Transverse colon (tissue), 4 donors: ENCODE data around the gene GMPR2. TPM values are rescaled to one million over a fixed set of nuclear protein-coding genes. Genes with fewer than 3 reads are reported as not detected.

Experiments
- DNase-seq: peaks from one replicate; pipeline ENCODE4 v3.0.0-alpha.2; 2019
- H3K27ac ChIP-seq, 4 donors: fragments of 200-600 bp; sonication (generic); 2 replicates each; pipeline ENCODE4 v1.5.1; 2016 to 2018; ENCODE audit warnings: inconsistent platforms in 4 of 4
- H3K27me3 ChIP-seq: fragments of 200-600 bp; sonication (generic); 2 replicates; pipeline ENCODE4 v1.5.1; 2017; ENCODE audit warnings: inconsistent platforms
- H3K36me3 ChIP-seq, 4 donors: fragments of 200-600 bp; sonication (generic); 2 replicates each; pipeline ENCODE4 v1.5.1; 2017 to 2019; ENCODE audit warnings: inconsistent platforms in 4 of 4
- H3K4me1 ChIP-seq, 4 donors: fragments of 200-600 bp; sonication (generic); 2 replicates each; pipeline ENCODE4 v1.5.1; 2017 to 2020; ENCODE audit warnings: inconsistent platforms in 4 of 4
- H3K4me3 ChIP-seq, 4 donors: fragments of 200-600 bp; sonication (generic); 1 replicate in 1 of 4; 2 replicates in 3 of 4; pipeline versions ENCODE4 v1.5.1 to v1.6.1; 2017 to 2019; ENCODE audit warnings: inconsistent platforms in 4 of 4
- H3K9me3 ChIP-seq, 2 donors: fragments of 200-600 bp; sonication (generic); 2 replicates each; pipeline ENCODE4 v1.5.1; 2017 to 2019; ENCODE audit warnings: inconsistent platforms in 2 of 2
- EP300 ChIP-seq: sonication (generic); formaldehyde crosslinking; IDR thresholded peaks from one replicate; pipeline ENCODE4 v1.6.1; 2017; ENCODE audit warnings: antibody characterized with exemption, low read depth
- POLR2A ChIP-seq: fragments of 450-650 bp; IDR thresholded peaks from one replicate; pipeline ENCODE4 v1.6.1; 2016; ENCODE audit warnings: antibody characterized with exemption, mild to moderate bottlenecking, moderate library complexity
- POLR2AphosphoS5 ChIP-seq, 3 donors: sonication (generic); formaldehyde crosslinking; IDR thresholded peaks; one replicate each; pipeline ENCODE4 v1.6.1; 2016; ENCODE audit warnings: antibody characterized with exemption in 3 of 3
- WGBS, 2 donors: methylation state at CpG; one replicate each; pipeline ENCODE4 v1.1.5; 2018; ENCODE audit warnings: low coverage in 1 of 2; 5-methylcytosine and 5-hydroxymethylcytosine counted together
- in situ Hi-C, 4 donors: fragments of 200-750 bp; cut with MboI; loops; one replicate each; pipeline versions ENCODE4 v1.15.0 to v1.15.1; 2017; ENCODE audit warnings: low sequenced_read_pairs in 3 of 4, low pct_ligation_motif_present in 1 of 4, low pct_unique_long_range_greater_than_20kb in 1 of 4
- intact Hi-C: fragments of 100-400 bp; cut with DNase I; formaldehyde crosslinking; loops from one replicate; pipeline ENCODE4 v1.15.1; 2023; ENCODE audit warnings: low total_unique reads
- total RNA-seq, 4 donors: library from RNA; depleted of rRNA; stranded (reverse); fragments of >200 nt; gene quantifications; one replicate each; pipeline ENCODE4 v1.1.0, GENCODE V29; 2016
- TF ChIP-seq, protein P1 (sequence below), 5 experiments: fragments of 200-600 bp in 3 of 5; fragments of 450-650 bp in 2 of 5; sonication (generic) in 3 of 5; IDR thresholded peaks; 1 replicate in 2 of 5; 2 replicates in 3 of 5; pipeline ENCODE4 v1.5.1; 2016 to 2017; ENCODE audit warnings: antibody characterized with exemption in 5 of 5, inconsistent platforms in 3 of 5, mild to moderate bottlenecking in 2 of 5, moderate library complexity in 1 of 5

Gene GMPR2
- total RNA-seq, 4 donors from 2014 or later: 4.2 to 72.5 (median 46.3) TPM

DNA sequence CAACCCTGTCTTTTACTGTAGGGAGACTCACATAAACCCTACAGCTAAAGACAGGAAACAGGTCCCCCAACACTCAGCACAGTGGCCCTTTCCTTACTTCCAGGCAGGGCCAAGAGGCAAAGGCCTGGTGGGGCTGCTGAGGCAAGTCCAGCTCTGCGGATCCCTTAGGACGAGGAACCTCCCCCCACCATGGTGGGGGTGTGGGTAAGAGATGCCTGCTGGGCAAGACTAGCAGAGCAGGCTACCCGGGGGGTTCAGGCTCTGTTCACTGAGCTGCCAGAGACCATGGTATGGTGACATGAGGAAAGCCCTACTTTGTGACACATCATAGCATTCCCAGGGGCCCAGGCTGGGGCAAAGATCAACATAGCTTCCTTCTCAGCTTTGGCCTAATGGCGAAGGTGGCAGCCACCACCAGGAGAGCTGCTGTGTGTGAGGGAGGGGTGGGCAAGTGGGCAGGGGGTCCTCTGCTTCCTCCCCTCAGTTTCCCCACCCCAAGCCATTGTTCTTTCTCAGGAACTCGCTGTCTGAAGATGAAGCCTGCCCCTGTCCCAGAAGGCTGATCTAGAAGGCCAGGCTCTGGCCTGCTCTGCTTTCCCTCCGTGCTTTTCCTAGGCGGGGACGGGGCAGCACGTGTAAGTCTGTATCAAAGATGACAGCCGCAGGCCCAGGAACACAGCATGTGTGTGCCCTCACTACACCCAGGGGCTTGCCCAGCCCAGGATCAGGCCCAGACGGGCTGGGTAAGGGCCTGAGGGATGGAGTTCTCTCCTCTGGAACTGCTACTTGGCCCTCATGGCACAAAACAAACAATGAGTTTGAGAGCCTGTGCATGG, 19.8 kb downstream of the GMPR2 start:
- Histone ChIP-seq H3K27ac (no peak overlapping the region), H3K36me3 (no peaks in the 10 kb centered on the region), H3K4me3 (no peak overlapping the region), H3K4me1 (no peaks in the 10 kb centered on the region), H3K27me3 (no peaks in the 10 kb centered on the region), H3K9me3 (no peaks in the 10 kb centered on the region)
- in situ Hi-C loops: no loop called here
- intact Hi-C loops: no loop called here
- WGBS, 2 donors: 84% methylated on average over 11 of the region's 11 CpGs; no CpG with 5 or more reads in 1 of the 2 donors
- DNase-seq: no peak
- TF ChIP-seq EP300 (no peak), POLR2AphosphoS5 (IDR thresholded peaks at IDR 0.05) (no peak), POLR2A (no peak)
- TF ChIP-seq, protein P1, sequence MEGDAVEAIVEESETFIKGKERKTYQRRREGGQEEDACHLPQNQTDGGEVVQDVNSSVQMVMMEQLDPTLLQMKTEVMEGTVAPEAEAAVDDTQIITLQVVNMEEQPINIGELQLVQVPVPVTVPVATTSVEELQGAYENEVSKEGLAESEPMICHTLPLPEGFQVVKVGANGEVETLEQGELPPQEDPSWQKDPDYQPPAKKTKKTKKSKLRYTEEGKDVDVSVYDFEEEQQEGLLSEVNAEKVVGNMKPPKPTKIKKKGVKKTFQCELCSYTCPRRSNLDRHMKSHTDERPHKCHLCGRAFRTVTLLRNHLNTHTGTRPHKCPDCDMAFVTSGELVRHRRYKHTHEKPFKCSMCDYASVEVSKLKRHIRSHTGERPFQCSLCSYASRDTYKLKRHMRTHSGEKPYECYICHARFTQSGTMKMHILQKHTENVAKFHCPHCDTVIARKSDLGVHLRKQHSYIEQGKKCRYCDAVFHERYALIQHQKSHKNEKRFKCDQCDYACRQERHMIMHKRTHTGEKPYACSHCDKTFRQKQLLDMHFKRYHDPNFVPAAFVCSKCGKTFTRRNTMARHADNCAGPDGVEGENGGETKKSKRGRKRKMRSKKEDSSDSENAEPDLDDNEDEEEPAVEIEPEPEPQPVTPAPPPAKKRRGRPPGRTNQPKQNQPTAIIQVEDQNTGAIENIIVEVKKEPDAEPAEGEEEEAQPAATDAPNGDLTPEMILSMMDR (IDR thresholded peaks at IDR 0.05): no peak

DNA sequence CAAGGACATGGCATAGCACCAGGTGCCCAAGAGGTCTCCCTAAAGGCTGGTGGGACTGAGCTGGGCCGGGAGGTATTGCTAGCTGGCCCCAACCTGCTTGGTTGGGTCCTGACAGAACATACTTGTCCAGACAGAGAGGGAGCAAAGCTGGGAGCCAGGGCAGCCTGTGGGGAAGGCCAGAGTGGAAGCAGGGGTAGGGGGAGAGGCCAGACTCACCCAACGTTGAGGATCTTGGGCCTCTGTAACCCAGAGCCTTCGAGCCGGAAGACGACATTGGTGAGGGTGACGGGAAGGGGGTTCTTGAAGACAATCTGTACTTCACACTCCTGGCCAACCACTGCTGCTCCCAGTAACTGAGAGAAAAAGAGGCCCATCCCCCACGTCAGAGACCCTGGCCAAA, 21.2 kb downstream of the GMPR2 start:
- intact Hi-C loops: no loop called here

DNA sequence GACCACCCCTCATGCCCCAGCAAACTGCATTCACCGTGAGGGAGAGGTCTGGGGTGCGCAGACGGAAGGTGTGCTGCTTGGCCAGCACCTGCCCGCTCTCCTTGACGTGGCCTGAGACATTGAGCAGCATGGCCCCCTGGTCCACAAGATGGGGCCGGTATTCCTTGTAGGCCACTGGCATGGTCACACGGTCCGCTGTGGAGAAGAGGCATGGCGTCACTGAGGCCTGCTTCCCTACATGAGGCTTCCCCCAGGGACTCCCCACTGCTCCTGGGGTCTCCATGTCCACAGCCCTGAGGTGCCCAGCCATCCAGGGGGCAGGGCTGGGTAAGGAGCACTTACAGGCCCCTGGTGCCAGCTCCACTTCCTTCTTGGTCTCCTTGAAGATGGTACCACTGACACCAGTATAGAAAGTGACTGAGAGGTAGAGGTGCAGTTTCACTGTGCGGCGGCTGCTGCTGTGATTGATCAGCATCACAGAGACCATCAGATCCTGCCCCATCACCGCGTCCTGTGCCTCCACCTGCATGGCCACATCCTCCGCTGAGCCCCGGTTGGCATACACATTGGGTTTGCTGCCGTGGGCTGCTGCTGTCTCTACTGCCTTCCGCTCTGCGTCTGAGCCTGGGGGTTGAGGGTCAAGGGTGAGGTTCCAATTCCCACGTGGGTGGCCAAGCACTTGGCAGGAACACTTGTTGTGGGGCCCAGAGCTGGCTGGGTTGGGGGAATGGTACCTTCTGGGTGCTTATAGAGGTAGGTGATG, 22.1 kb downstream of the GMPR2 start:
- no peak for DNase-seq

More for the DNA sequence above, 21.2 kb downstream of the GMPR2 start:
- H3K36me3 ChIP-seq: no peaks in the 10 kb centered on the region
- DNase-seq: no peak
- in situ Hi-C loops: no loop called here
- H3K4me3 ChIP-seq: no peak overlapping the region
- H3K27me3 ChIP-seq: no peaks in the 10 kb centered on the region
- no peaks in the 10 kb centered on the region for H3K9me3 ChIP-seq
- TF ChIP-seq POLR2A: no peak
- no peak for TF ChIP-seq POLR2AphosphoS5 (IDR thresholded peaks at IDR 0.05)
- TF ChIP-seq, protein P1 (IDR thresholded peaks at IDR 0.05): no peak
- no peak for TF ChIP-seq EP300
- H3K4me1 ChIP-seq: no peaks in the 10 kb centered on the region
- no peak overlapping the region for H3K27ac ChIP-seq
- 78% methylated on average over 7 of the region's 7 CpGs; no CpG with 5 or more reads in 1 of the 2 donors for WGBS, 2 donors

DNA sequence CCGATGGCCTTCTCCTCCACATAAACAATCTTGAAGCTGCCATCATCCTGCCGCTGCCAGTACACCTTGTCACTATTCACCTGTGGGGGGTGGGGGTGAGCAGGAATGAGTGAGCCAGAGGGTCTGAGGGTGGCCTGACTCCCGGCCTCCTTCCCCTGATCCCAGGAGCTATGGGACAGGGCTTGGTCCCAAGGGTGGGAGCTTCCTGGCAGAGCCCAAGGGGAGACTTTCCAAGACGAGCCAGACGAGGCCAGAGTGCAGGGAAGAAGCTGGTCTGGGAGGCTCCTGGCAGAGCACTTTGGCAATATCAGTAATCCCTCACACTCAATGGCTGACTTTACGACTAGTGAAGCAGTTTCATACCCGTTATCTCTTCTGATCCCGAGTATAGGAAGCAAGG, 22.7 kb downstream of the GMPR2 start:
- Histone ChIP-seq H3K27ac (no peak overlapping the region), H3K36me3 (no peaks in the 10 kb centered on the region), H3K4me1 (no peaks in the 10 kb centered on the region), H3K27me3 (no peaks in the 10 kb centered on the region), H3K9me3 (no peaks in the 10 kb centered on the region), H3K4me3 (no peak overlapping the region)
- TF ChIP-seq POLR2AphosphoS5 (IDR thresholded peaks at IDR 0.05) (no peak), EP300 (no peak), POLR2A (no peak)
- TF ChIP-seq, protein P1 (IDR thresholded peaks at IDR 0.05): no peak
- DNase-seq: no peak
- intact Hi-C loops (no loop called here), in situ Hi-C loops (no loop called here)
- 90 to 96% methylated on average over 2 to 8 of the region's 8 CpGs for WGBS, 2 donors

More for the DNA sequence above, 22.1 kb downstream of the GMPR2 start:
- no peaks in the 10 kb centered on the region for H3K36me3 ChIP-seq
- 93 to 100% methylated on average over 1 to 18 of the region's 19 CpGs for WGBS, 2 donors
- H3K27ac ChIP-seq: no peak overlapping the region
- H3K4me1 ChIP-seq: no peaks in the 10 kb centered on the region
- in situ Hi-C loops (no loop called here), intact Hi-C loops (no loop called here)
- H3K27me3 ChIP-seq: no peaks in the 10 kb centered on the region
- no peak overlapping the region for H3K4me3 ChIP-seq
- H3K9me3 ChIP-seq: no peaks in the 10 kb centered on the region
- no peak for TF ChIP-seq EP300
- TF ChIP-seq, protein P1 (IDR thresholded peaks at IDR 0.05): no peak
- no peak for TF ChIP-seq POLR2AphosphoS5 (IDR thresholded peaks at IDR 0.05)
- TF ChIP-seq POLR2A: no peak
